ENCODE measurements around the gene MYL3.
"Not testable (repeated sequence)": the region's sequence is repeated elsewhere in the genome, so short reads cannot be mapped to it uniquely, and the experiment has no call there.

- TF ChIP-seq YY1 (IDR thresholded peaks at IDR 0.05; ENCODE audit: insufficient read depth, insufficient read length); SUZ12 (IDR thresholded peaks at IDR 0.05; ENCODE audit: extremely low read depth, insufficient read depth, insufficient read length): not testable (repeated sequence)
These were observed 47.7 kb upstream of the MYL3 start for GRCh38 chr3:46910914-46911313.
